CD4-positive, alpha-beta T cell treated with Interleukin-6 at 100 ng/mL for 8 hours (primary cell): ENCODE results near the gene SPATA32.
A peak's percentile ranks its signal among the peaks of the same experiment; 100 is the strongest.
"Not testable (repeated sequence)": the region's sequence is repeated elsewhere in the genome, so short reads cannot be mapped to it uniquely, and the experiment has no call there.

ENCODE experiments used
- DNase-seq: peaks from one replicate; pipeline ENCODE4 v3.0.0-alpha.2; 2020; ENCODE audit warnings: mixed read lengths, low spot score

SPATA32 gene

GRCh38 chr17:45270828-45271418, 9.0 kb upstream of the SPATA32 start:
- peak; percentile 37 for DNase-seq

GRCh38 chr17:45269912-45270311, 8.0 kb upstream of the SPATA32 start:
- no peak for DNase-seq

GRCh38 chr17:45267436-45268055, 5.7 kb upstream of the SPATA32 start:
- no peak for DNase-seq

GRCh38 chr17:45266372-45266926, 4.6 kb upstream of the SPATA32 start:
- DNase-seq, result no peak

- DNase-seq, result no peak
These were observed 3.9 kb upstream of the SPATA32 start for GRCh38 chr17:45265821-45266220.

- no peak for DNase-seq
These were observed 3.1 kb upstream of the SPATA32 start for GRCh38 chr17:45264988-45265387.

- no peak for DNase-seq
These were observed 2.5 kb upstream of the SPATA32 start for GRCh38 chr17:45264430-45264829.

- no peak for DNase-seq
These were observed 1.6 kb upstream of the SPATA32 start for GRCh38 chr17:45263477-45263860.

GRCh38 chr17:45262516-45263476, 902 bp upstream of the SPATA32 start:
- DNase-seq, result no peak

- no peak for DNase-seq
These were observed 1.6 kb downstream of the SPATA32 start for GRCh38 chr17:45260204-45260783.

- no peak for DNase-seq
These were observed 2.9 kb downstream of the SPATA32 start for GRCh38 chr17:45258981-45259380.

GRCh38 chr17:45257115-45257514, 4.8 kb downstream of the SPATA32 start:
- no peak for DNase-seq

- no peak for DNase-seq
These were observed 5.6 kb downstream of the SPATA32 start for GRCh38 chr17:45256114-45256966.

- no peak for DNase-seq
These were observed 6.5 kb downstream of the SPATA32 start for GRCh38 chr17:45255358-45255757.

GRCh38 chr17:45253879-45254278, 8.0 kb downstream of the SPATA32 start:
- no peak for DNase-seq

- DNase-seq, result not testable (repeated sequence)
These were observed 8.7 kb downstream of the SPATA32 start for GRCh38 chr17:45253237-45253636.

GRCh38 chr17:45251931-45252330, 10.0 kb downstream of the SPATA32 start:
- DNase-seq, result no peak

- DNase-seq, result peak; percentile 85
These were observed 13.5 kb downstream of the SPATA32 start for GRCh38 chr17:45248132-45248957.

- DNase-seq, result peak; percentile 97
These were observed 14.3 kb downstream of the SPATA32 start for GRCh38 chr17:45247429-45248131.
